ENCODE measurements around the gene TLE5.

DNA sequence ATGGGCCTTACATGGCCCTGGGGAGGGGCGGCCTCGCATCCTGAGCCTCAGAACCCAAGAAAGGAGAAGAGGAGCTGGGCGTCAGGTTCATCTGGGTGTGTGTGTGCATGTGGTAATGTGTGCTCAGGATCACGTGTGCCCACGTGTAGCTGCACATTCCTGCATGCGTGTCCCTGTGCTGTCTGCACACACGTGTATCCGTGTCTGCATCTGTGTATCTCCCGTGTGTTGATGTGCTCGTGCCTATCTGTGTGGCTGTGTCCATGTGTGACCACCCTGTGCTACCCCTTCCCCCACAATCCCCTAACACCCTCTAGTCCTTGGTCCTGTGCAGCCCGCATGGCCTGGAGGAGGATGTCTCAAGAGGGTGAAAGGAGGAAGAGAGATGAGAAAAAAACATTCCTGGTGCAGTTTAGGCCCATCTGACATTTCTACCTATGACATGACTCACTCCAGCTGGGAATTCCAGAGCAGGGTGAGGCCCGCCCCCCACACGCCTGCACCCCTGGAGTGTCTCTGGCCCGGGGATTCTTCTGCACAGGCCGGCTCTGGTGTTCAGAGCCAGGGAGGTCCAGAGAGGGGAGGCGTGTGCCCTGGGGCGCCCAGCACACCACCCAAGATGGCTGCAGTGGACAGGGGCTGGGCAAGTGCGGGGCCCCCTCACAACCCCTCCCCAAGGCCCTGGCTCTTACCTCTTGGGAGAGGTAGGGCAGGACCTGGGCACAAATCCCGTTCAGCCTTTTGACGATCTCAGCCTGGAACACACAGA, 7.1 kb downstream of the TLE5 start:
- TF ChIP-seq, protein P1, sequence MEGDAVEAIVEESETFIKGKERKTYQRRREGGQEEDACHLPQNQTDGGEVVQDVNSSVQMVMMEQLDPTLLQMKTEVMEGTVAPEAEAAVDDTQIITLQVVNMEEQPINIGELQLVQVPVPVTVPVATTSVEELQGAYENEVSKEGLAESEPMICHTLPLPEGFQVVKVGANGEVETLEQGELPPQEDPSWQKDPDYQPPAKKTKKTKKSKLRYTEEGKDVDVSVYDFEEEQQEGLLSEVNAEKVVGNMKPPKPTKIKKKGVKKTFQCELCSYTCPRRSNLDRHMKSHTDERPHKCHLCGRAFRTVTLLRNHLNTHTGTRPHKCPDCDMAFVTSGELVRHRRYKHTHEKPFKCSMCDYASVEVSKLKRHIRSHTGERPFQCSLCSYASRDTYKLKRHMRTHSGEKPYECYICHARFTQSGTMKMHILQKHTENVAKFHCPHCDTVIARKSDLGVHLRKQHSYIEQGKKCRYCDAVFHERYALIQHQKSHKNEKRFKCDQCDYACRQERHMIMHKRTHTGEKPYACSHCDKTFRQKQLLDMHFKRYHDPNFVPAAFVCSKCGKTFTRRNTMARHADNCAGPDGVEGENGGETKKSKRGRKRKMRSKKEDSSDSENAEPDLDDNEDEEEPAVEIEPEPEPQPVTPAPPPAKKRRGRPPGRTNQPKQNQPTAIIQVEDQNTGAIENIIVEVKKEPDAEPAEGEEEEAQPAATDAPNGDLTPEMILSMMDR (IDR thresholded peaks at IDR 0.05; ENCODE audit: borderline replicate concordance, extremely low read depth, low read length, poor library complexity, severe bottlenecking): no peak
- no peak for TF ChIP-seq EZH2 (IDR thresholded peaks at IDR 0.05; ENCODE audit: borderline replicate concordance, low read depth, low read length, severe bottlenecking)
